HG03565 (cell line): Measurements from ENCODE around the gene NR4A1.

Source experiments
- ATAC-seq: cut with Tn5 transposase; IDR thresholded peaks from one replicate; pipeline ENCODE4 v1.9.1; 2021; ENCODE audit warnings: mild to moderate bottlenecking, moderate library complexity; ENCODE audit not compliant: unreplicated experiment

Gene NR4A1

GRCh38 chr12:52018433-52019112 is 32.7 kb upstream of the NR4A1 start:
- no peak for ATAC-seq

DNA sequence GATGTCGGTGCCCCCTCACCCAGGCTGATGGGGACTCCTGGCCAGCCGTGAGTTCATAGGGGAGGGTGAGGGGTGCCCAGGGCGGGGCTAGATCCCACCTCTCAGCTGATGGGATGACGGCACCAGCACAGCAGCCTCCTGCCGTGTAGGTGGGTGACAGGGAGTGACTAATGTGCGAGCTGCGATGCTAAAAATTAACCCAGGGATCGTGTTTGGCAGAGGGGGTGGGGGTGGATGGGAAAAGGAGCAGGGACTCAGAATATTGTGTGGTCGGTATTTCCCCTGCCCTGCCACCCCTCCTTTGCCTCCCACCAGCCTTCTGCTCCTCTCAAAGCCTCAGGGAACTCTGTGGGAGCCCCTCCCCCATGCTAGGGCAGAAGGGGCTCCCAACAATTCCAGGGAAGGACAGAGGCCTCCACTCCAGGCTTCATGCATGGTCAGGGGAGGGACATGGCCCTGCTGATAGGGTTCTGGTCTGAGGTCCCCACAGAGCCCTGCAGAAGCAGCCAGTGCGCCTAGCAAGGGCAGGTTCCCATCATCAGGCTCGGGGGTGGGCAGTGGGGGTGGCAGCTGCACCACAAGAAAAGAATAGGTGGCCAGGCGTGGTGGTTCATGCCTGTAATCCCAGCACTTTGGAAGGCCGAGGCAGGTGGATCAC is 32.0 kb upstream of the NR4A1 start:
- ATAC-seq: no peak

- ATAC-seq: no peak
Observed at GRCh38 chr12:52020539-52021336, 30.5 kb upstream of the NR4A1 start.

DNA sequence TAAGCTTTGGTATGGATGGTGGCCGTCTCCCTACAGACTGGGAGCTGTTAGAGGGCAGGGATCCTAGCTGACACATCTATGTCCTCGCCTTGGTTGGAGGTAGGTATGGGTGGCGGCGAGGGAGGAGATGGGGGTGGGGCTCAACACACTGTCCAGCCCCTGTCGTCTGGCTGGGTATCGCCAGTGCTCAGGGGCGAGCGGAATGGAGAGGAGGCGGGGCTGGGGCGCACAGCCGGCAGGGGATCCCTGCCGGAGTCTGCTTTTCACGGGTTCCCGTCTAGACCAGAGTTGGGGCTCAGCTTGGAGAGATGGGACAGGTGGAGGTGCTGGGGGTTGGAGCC is 28.4 kb upstream of the NR4A1 start:
- no peak for ATAC-seq

- no peak for ATAC-seq
Observed at GRCh38 chr12:52023182-52023975, 27.9 kb upstream of the NR4A1 start.

DNA sequence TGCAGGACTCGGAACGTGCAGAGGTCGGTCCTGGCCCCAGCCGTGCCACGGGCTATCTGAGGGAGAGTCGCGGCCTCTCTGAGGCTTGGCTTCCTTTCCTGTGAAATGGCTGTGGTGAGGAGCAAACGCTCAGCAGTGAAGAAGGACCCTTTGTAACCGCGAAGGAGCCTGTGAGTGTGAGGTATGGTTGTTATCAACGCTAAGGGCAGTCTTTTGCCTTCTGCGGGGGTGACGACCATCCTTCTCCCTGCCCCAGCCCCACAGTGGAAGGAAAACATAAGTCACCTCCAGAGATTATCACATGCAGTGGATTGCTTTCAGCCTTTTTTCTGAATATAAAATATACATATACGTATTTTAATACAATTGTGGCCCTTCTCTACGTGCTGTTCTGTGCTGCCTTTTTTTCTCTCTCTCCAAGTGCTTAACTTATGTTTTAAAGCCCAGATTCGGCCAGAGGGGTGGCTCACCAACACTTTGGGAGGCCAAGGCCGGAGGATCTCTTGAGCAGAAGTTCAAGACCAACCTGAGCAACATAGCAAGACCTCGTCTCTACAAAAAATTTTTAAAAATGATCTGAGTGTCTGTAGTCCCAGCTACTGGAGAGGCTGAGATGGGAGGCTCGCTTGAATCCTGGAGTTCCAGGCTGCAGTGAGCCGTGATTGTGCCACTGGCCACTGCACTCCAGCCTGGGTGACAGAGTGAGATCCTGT is 27.1 kb upstream of the NR4A1 start:
- ATAC-seq: no peak

DNA sequence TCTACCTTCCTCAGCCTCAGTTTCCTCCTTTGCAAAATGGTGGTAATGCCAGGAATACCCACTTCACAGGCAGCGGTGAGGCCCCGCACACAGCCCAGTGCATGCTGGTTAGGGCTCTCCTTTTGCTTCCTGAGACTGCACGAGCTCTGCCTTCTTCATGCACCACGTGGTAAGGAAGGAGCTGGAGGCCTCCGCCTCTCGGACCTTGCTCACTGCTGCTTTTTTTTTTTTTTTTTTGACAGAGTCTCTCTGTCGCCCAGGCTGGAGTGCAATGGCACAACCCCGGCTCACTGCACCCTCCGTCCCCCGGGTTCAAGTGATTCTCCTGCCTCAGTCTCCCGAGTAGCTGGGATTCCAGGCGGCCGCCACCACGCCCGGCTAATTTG is 26.4 kb upstream of the NR4A1 start:
- no peak for ATAC-seq

DNA sequence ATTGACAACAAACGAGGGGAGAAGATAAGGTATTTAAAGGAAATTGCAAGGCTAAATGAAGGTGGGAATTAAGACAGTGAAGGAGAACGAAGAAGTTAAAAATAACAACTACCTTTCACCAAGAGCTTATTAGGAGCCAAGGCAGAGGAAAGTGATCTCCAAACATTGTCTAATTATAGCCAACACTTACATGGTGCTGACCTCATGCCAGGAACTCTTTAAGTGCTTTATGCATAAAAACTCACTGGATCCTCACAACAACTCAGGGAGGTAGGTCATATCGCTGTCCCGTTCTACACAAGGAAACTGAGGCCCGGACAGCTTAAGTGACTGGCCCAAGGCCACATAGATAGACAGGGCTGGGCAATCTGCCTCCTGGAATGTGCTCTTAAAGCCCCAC is 25.0 kb upstream of the NR4A1 start:
- no peak for ATAC-seq

- ATAC-seq: no peak
Observed at GRCh38 chr12:52027085-52027843, 24.0 kb upstream of the NR4A1 start.

DNA sequence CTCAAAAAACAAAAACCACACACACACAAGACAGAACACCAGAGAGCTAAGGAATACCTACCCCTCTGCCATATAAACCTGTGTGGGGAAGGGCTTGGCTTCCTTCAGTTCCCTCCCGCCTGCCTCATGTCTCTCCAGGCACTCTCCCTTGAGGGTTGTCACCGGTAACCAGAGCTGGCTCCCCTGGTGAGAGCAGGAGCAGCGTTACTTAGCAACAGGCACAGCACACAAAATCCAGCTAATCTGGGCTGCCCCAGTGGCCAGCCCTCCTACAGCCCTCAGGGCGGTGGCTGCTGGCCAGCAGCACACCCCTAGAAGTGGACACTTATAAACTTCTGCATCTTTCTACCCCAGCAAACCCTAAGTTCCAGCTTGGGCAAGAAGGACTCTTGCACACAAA is 21.6 kb upstream of the NR4A1 start:
- ATAC-seq: no peak

DNA sequence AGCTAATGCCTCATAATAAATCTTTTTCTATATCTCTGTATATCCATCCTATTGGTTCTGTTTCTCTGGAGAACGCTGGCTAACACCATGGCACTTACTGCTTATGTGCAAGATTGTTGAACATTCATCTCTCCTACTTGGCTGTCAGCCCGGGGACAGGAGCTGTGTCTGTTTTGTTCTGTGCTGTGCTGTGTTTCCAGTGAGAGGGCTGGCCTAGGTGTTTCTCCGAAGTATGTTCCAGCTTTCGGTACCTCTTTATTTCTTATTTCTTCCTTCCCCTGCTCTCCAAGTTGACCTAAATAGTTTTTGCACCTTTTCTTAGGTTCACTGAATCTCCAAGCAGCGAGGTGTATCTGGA is 18.8 kb upstream of the NR4A1 start:
- no peak for ATAC-seq

DNA sequence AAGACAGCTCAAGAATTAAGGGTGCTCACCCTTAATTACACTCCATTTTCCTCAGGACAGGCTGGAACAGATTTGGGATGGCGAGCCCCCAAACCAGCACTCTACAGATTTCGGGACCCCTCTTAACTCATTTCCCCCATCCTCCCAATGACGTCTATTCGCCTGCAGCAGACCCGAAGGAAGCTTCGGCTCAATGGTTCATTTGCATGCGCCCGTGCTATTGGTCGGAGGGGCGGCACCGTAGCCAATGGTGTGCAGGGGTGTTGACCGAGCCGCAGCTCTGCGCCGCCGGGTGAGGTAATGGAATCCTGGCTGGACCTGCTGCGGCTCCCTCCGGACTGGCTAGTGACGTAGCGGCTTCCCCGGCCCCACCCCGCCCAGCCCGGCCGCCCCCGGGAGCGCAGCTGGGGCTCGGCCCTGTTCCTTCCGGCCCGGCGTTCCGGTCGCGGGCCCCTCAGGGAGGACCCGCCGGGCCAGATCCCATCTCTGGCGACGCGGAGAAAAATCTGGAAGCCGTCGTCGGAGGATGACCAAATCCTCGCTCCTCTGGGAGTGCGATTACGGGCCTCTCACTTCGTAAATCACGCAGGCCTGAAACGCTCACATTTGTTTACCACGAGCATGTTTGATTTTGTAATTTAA is 18.3 kb upstream of the NR4A1 start:
- ATAC-seq: peak; percentile 82

GRCh38 chr12:52033446-52034140 is 17.6 kb upstream of the NR4A1 start:
- ATAC-seq: no peak

GRCh38 chr12:52035190-52035589 is 16.1 kb upstream of the NR4A1 start:
- no peak for ATAC-seq

DNA sequence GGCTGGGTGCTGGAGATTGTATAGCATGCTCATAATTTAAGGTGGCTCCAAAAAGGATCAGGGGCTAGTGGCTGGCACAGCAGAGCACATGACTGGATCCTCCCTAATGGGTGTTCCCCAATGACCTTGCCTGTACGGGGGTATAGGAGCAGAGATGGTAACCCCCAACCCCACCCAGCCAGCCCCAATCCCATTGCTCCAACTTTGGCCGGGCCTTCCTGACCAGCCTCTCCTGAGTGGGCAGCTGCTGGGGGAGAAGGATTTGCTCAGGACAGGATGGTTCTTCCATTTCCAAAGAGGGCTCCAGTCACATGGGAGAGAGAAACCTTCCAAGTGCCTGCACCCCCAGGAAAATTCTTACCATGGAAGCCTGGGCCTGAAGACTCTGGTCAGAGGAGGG is 15.3 kb upstream of the NR4A1 start:
- no peak for ATAC-seq

DNA sequence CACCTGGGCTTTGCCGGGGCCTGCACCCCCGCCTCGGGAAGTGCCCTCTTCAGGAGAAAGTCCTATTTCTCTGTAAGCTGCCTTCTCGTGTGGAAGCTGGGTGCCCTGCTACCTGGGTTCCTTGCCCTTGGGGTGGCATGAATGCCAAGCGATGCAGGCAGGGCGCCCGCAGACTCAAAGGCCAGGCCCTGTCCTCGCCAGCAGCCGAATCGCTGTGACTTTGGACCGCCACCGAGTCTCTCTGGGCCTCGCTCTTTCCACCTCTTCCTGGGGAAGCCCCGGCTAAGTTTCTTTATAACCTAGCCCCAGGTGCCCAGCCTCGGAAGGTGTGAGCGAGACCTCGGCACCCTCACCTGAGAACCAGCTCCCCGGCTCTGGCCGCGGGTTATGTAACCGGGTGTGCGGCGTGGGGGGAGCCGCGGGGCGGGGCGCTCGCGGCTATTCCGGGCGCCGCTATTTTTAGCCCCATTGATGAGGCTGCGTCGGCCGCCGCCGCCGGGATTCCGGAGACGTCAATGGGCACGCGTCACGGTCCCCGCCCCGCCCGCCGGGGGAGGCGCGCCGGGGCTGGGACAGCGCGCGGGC is 14.6 kb upstream of the NR4A1 start:
- peak; percentile 44 for ATAC-seq

DNA sequence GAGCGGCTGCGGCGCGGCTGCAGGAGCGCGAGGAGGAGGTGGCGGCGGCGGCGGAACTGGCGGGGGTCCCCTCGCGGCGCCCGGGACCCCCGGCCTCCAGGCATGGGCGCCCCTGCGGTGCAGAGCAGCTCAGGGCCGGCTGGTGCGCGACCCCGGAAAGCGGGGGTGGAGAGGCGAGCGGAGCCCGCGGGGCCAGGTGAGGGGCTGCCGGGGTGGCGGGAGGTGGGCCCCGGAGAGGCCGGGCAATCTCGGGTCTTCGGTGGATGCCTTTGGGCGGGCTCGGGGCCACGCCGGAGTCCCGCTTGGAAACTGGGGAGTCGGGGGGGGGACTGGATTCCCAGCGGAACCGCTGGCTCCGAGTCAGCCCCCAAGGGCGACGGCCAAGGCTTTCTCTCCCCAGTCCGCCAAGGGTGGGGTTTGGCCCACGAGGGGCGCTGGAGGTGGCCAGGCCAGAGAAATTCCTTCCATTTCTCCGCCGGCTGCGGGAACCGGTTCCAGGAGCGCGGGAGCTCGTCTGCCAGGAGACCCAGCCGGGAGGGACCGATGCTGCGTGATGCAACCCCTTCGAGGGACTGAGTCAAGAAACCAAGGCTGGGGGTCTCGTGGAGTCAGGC is 13.9 kb upstream of the NR4A1 start:
- ATAC-seq: no peak

- no peak for ATAC-seq
Observed at GRCh38 chr12:52038447-52038846, 12.8 kb upstream of the NR4A1 start.
